Muscle of back (tissue), 11 donors: ENCODE measurements around the gene DRD2. TPM values are rescaled to one million over a fixed set of nuclear protein-coding genes. Genes with fewer than 3 reads are reported as not detected.

Source experiments
- DNase-seq, 3 donors: peaks; one replicate each; pipeline versions ENCODE4 v3.0.0 to v3.0.0-alpha.2; 2013
- polyA plus RNA-seq, 10 donors: library from polyadenylated mRNA; unstranded; fragments of 120-200 nt; gene quantifications; one replicate each; pipeline ENCODE4 v1.2.1, GENCODE V29; 2013; ENCODE audit not compliant: insufficient read length in 10 of 10

DRD2 gene
- polyA plus RNA-seq, 10 donors, result 0.05 to 0.74 (median 0.16) TPM; not detected in 3

DNA sequence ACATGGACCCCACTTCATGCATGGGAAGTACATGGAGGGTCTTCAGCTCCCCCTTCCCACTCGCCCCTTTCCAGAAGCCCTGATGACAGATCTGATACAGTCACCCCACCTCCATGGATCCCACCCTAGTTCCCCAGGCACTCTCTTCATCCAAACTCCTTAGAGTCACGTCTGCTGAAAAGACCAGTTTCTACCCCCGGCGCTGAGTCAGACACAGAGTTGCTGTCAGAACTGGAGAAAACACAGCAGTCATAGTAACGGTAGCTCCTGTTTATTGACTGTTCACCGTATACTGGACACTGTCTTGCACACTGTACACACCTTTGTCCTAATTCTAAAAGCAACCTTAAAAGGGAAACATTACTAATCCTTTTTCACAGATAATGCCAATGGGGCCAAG, 29.1 kb downstream of the DRD2 start:
- DNase-seq, result no peak

DNA sequence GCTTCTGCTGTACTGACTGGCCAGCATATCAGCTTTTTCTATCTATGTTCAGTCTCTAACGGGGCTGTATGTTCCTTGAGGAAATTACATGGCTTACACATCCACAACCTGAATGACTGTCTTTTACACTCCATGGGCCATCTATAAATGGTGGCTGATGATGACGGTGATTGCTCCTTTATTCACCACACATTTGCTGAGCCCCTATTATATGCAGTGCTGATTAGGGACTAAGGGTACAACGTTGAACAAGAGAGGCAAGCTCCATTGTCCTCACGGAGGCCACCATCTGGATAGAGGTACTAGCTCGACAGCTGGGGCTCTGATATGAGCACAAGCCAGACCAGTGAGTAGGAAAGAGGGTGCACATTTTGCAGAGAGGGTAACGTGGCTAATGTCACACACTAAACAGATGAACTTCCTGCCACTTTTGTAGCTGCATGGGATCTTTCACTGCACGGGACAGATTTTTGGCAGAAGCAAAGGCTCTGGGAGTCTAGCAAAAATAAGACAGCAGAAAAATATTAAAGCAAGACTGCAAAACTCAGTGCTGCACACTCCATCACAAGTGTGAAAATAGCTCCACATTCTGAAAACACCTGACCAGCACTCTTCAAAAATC, 30.6 kb downstream of the DRD2 start:
- no peak for DNase-seq

DNA sequence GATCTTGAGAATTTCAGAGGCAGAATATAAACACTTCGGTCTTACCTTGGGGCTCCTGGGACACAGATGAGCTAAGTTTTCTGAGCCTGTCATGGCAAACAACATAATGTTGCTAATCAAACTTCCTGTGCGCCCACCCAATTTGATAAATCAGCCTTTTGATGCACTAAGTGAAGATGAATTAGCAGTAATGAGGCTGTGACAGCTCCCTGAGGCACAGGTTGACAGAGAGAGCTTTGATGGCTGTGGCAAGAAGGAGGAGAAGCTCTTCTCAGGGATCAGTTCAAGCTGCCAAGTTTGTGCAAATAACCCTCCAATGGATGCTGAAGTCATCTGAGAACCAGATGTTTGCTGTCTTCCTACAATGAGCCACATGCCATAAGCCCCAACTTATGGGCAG, 34.4 kb downstream of the DRD2 start:
- no peak for DNase-seq

DNA sequence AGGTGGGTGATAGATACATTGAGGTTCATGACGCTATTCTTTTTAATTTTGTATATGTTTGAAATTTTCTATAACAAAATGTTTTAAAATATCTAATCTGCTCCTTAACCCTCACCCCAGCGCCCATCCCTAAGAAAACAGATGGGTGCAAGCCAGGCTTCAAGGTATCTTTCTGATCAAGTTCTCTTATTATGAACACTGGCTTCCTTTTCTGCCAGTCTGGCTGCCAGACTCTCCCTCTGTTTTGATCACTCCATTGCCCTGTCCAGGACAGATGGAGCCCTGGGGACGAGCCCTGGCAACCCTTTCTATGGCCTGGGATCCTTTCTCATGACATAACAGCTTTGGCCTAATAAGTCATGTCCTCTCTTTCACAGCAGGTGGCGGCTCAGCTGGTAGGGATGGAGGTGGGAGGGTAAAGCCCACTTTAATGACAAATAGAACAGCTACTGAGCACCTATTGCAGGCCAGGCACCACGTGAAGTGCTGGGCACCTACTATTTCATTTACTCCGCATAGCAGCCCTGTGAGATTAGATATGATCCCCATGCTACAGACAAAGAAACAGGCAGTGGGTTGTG, 38.4 kb downstream of the DRD2 start:
- no peak for DNase-seq

DNA sequence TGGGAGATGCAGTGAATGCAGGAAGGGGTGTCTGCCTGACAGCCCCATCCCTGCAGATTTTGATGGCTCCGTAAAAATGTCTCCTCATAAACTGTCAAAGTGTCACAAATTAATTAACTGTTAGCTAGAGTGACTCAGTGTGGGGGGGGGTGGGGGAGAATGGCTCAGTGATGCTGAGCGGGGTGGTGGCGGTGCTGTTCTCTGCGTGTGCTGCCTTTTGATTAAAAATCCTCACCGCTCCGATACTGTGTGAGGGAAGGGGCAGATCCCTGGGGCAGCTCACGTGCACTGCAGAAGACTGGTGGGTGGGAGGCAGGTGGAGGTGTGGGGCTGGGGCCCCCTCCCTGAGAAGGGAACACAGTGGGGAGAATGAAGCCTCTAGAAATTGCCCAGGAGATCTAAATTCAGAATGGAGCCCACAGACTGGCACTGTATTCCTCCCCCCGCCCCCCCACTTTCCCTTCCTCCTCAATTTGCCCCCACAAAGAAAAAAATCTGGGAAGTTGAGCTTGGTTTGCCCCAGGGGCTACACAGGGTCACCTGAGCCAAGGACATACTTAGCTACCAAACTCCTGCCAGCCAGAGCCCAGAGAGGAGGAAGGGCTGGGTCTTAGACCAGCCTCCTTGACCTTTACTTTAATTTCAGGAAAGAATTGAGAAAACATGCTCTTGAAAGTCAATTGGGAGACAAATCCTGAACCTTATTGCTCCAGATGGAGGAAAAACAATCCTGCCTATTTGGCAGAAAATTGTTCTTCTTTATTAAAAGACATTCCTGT, 39.8 kb downstream of the DRD2 start:
- no peak for DNase-seq

DNA sequence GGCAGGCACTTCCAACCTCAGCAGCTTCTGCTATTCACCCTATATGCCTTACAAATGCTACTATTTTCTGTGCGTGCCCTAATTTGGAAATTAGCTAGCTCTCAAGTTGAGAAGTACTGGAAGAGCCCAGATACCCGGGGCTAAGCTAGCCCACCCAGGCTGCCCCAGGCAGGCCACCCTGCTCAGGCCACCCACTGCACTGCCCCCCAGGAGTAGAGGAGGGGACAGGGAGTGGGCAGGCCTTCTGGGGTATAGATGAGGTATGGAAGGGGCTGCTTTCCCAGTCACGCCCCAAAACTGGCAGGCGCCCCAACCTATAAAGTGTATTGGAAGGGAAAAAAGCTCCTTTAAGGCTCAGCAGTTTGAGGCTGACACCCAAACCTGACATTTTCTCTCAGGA, 43.5 kb downstream of the DRD2 start:
- DNase-seq, result no peak

DNA sequence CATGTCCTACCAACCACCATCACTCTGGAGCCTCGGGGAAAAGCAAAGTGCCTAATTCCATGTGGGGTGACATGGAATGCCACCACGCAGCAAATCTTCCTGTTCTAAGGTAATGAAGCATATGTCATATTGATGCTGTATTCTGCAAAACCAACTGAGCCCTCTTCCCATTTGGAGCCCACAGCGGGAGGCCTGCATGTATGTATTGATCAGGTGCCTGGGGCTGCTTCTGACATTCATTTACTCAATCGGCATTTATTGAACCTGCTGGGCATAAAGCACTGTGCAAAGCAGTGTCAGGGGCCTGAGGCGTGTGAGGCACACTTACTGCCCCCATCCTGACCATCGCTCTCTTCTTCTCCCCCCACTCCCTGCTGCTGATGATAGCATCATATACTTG, 48.5 kb downstream of the DRD2 start:
- DNase-seq, result no peak

DNA sequence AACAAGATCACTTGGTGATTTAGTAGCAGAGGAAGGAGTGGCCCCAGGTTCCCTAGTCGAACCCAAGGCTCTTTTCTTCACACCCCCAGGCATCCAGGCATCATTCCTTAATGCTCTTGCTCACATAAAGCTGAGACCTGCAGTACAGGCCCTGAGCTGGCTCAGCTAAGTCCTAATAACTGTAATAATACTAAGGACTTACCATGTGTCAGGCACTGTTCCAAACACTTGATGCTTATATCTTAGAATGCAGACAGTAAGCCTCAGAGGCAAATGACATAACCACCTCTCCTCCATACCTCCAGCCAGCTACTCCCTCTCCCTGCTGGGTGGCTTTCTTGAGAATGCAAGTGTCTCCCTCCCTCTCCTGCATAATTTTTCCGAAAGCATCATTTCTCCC, 54.4 kb downstream of the DRD2 start:
- no peak for DNase-seq

DNA sequence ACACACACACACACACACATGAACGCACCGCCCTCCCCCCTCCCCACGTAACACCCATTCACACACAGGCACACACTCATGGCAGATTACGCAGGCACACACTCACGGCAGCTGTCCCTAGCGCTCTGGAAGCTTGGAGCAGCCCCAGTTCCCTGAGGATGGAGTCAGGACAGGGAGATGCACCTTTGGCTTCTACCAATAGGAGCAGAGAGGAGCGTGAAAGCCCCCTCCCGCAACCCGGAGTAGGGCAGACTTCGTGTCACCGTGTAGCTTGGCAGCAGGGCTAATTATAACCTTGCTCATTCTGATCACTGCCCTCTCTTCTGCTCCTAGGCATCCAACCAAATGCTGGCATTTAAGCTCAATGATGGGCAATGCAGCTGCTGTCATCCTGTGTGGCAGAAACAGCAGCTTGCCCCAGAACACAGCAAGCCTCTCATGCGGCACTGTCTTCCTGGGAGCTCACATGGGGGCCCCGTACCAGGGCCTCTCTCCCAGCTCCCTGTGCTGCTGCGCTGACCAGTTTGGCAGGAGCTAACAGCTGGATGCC, 55.7 kb downstream of the DRD2 start:
- no peak for DNase-seq

DNA sequence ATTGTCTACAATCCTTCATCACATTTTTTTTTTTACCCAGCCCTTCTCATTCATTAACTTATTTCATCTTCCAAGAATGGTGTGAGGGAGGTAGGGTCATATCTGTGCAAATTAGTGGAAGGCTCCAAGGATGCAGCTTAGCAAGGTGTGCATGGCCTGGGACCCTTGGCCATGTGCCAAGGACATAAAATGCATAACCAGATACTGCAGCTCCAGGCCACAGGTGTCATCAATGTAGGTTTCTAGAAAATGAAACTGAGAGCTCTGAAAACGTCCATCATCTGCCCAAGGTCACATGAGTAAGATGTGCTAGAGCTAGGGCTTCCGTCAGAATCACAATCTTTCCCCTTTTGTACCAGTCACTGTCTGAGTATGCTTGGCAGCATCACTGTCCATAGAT, 57.8 kb downstream of the DRD2 start:
- DNase-seq, result no peak

DNA sequence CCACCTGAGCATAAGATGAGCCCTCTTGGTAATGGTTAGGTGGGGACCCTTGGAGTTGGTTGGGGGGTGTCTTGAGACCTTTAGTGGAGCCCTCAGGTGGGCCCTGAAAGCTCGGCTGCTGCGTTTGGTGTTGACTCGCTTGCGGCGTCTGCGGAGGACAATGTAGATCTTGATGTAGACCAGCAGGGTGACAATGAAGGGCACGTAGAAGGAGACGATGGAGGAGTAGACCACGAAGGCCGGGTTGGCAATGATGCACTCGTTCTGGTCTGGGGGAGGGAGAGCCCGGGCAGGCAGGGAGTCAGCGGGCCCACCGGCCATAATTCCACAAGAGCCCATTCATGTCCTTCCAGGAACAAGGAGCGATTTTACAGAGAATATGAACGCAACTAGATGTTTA, 59.9 kb downstream of the DRD2 start:
- DNase-seq, result no peak

DNA sequence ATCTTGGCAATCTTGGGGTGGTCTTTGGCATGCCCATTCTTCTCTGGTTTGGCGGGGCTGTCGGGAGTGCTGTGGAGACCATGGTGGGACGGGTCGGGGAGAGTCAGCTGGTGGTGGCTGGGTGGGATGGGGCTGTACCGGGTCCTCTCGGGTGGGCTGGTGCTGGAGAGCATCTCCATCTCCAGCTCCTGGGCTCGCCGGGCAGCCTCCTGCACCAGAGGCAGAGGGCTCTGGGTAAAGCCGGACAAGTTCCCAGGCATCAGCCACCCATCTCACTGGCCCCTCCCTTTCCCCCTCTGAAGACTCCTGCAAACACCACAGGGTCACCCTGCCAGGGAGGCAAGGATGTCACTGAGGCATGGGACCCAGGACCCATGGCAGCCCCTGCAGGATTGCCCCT, 62.5 kb downstream of the DRD2 start:
- no peak for DNase-seq

DNA sequence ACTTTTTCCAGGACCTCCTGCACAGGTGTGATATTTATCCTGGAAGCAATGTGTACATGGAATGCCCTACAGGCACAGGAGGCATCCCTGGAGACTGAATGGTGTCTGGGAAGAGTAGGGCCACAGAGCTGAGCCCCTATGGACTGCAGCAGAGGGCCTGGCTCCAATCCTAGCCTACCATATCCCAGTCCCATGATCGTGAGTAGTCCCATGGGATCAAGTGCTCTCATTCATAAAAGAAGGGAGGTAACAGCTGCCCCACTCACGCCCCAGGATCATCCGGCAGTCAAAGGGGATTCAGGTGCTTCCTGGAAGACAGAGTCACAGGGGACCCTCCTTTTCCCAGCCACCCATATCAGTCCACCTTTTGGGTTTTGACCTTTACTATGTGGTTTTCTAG, 63.7 kb downstream of the DRD2 start:
- no peak for DNase-seq

DNA sequence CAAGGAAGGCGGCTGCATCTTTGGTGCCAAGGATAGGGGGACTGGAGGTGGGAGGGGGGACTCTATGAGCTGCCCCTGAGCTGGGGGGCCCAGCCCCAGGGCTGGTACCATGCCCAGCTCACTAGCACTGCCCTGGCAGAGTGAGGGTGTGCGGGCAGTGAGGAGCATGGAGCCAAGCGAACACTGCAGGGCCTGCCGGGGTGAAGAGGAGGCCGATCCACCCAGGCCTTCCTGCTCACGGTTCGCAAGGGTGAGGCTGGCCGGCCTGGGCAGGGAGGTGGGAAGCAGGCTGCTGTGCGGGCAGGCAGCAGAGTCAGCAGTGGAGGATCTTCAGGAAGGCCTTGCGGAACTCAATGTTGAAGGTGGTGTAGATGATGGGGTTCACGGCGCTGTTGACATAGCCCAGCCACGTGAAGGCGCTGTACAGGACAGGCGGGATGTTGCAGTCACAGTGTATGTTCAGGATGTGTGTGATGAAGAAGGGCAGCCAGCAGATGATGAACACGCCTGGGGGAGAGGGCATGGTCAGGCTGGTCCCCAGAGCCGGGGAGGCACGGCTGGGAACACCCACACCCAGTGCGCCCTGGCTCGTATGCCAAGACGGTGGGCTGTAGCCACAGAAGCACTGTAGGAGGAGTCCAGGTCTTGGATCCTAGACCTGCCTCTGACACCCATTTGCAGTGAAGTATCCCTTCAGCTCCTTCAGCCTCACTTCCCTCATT, 64.6 kb downstream of the DRD2 start:
- no peak for DNase-seq

DNA sequence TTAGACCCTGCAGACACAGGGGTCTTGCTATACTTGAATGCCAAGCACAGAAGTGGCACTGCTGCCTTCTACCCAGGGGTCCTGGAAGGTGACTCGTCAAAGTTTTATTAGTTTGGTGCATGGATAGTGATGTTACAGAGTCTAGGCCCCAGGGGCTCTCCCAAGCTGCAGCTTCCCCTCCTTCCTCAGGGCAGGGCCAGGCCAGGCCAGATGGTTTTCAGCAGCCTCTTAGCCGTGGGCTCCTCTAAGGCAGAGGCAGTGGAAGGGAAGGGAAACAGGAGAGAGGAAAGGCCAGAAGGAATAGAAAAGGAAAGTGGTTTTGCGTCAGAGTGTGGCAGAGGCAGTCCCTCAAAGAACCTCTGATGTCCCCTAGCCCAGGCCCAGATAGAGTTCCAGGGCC, 65.7 kb downstream of the DRD2 start:
- DNase-seq, result no peak

DNA sequence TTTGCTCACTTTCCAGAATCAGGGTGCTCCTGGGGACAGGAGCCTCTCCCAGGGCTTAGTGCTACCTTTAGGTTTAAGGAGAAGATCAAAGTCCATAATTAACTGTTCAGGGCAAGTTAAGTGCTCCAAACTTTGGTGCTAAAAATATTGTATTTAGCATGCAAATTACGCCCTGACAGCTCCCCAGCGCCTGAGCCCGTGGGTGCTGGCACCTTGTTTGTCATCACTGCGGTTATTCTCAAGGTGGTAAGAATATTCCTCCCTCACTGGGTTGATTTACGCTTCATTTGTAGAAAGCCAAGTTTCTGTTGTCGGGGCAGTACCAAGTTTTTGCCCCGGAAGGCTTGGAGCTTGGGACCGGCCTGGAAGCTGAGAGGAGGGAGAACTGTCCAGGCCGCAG, 66.3 kb downstream of the DRD2 start:
- no peak for DNase-seq

DNA sequence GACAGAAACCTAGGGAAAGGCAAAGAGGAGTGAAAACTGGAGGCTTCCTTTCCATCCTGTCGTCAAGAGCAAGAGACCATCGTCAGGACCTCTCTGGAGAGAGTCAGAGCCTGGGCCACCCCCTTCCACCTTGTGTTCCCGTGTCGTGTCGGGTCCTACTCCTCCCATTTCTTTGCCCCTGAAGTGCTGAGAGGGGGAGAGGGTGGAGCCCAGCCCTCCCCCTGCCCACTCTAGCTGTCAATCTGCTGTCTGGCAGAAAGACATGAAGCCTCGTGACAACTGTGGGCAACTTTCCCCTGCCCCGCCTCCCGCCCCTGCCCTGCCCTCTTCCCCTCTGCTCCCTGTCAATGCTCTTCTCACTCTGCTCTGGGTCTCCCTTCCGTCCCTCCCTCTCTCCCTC, 67.0 kb downstream of the DRD2 start:
- no peak for DNase-seq

DNA sequence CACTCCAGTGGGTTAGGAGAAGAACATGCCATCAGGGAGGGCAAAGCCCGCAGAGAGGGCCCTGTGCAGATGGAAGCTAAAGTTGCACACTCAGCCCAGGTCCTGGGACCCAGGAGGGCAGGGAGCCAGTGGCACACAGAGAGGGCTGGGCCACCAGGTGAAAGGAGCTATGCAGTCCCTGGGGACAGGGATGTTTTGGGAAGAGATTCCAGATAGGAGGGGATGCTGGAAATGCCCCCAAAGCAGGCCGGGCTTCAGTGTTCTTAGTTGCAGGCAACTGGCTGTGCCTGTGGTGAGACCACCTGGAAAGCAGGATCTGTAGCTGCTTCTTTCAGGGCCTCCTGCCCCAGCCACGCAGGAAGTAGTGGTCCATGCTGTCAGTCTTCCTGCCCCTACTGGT, 68.0 kb downstream of the DRD2 start:
- DNase-seq, result no peak

DNA sequence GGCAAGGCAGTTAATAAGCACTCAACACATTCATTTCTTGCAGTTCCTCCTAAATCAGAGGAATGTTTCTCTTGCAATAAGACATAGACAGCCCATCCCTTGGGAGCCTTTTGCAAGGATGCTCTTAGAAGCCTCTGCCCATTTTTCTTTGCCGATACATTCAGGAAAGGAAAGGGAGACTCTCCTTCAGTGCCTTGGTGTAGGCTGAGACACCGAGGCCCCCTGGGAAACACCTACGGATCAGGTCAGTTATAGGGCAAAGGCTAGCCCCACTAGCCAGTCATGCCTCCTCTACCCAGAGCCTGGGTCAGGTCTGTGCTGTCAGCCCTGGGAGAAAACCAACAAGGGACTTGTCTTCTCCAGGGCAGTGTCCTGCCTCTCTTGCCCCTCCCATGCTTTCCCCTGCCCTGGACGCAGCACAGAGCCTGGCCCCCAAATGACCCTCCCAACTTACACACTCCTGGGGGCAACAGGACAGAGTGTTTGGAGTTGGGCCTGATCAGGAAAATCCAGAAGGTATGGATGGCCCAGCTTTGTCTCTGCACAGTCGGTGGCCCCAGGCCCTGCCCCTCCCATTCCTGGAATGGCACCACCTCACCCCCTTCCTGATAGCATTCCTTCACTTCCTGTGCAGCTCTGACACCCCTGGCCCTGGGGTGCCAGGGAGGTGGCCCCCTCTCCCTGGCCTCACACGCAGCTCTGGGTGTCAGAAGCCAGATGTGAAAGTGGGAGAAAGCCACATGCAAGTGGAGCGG, 69.3 kb downstream of the DRD2 start:
- DNase-seq, result no peak

DNA sequence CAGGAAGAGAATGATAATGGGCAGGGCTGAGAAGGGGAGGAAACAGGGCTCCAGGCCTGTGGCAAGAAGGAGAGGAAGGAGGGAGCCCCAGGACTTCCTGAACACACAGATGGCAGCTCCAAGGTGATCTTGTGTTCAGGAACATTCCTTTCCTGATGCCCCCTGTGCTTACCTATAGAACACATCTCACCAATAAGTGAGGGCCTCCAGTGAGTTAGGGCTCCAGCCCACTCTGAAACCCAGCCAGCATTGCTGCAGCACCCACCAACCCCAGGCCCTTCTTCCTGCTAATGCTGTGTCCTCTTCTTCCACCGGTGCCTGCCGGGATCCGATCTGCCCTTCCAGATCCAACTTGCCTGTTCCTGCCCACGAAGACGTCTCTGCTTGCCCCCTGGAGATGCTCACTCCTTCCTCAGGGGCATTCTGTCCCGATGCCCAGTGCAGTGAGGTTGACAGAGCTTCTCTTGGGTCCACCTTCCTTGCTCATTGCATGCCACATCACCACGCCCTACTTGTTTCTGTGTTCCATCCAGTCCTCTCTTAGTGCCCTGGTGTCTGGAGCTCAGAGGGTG, 70.3 kb downstream of the DRD2 start:
- no peak for DNase-seq

DNA sequence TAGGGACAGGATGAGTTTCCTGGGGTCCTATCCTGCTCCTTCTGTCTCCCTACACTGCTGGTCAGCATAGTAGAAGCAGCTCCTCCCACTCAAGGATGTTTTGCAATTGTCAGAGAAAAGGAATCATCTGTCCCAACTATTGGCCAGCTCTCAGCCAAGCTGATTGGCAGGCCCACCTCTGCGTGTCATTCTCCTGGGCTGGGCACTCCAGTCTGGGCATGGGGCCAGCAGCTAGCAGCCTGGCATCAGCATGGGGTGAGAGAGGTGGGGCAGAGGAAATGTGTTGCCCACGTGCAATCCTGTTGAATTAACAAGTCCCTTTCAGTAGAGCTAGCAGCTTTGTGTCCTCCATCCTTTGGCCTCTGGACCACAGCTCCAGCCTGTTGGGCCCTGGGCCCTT, 73.5 kb downstream of the DRD2 start:
- DNase-seq, result peak; percentile 7 to 29 (median 14)
